T-helper 1 cell treated with Interleukin-12 subunit alpha and Interleukin-12 subunit beta and Interleukin-4 antibody, amounts not matched to agents 30 ng/mL and 1 ng/mL, for 36 hours (primary cell): ENCODE measurements around the gene KRTAP4-16. TPM values are rescaled to one million over a fixed set of nuclear protein-coding genes. Genes with fewer than 3 reads are reported as not detected.
"Not testable (repeated sequence)": the region's sequence is repeated elsewhere in the genome, so short reads cannot be mapped to it uniquely, and the experiment has no call there.

Experiments used
- intact Hi-C: fragments of 100-400 bp; cut with micrococcal nuclease; formaldehyde crosslinking; loops from one replicate; pipeline ENCODE4 v1.15.1; 2024
- total RNA-seq: library from RNA; stranded (reverse); gene quantifications from 2 replicates; pipeline ENCODE4 v1.2.3, GENCODE V29; 2022

The KRTAP4-16 gene
- total RNA-seq, 1 donor from 2014 or later: not detected

- intact Hi-C loops: not testable (repeated sequence)
Observed at GRCh38 chr17:41119696-41120690, 18.0 kb upstream of the KRTAP4-16 start.

- intact Hi-C loops: no loop called here
Observed at GRCh38 chr17:41118721-41119120, 16.7 kb upstream of the KRTAP4-16 start.

- intact Hi-C loops: not testable (repeated sequence)
Observed at GRCh38 chr17:41117846-41118386, 15.9 kb upstream of the KRTAP4-16 start, which contains the start of gene KRTAP4-11. Gene KRTAP4-11 (minus strand): TSS chr17:41118373. CDS start chr17:41118315, 58 bp downstream.

- intact Hi-C loops: no loop called here
Observed at GRCh38 chr17:41116297-41116696, 14.3 kb upstream of the KRTAP4-16 start.

GRCh38 chr17:41111151-41111885 is 9.3 kb upstream of the KRTAP4-16 start:
- intact Hi-C loops: no loop called here

GRCh38 chr17:41108728-41109386 is 6.8 kb upstream of the KRTAP4-16 start:
- intact Hi-C loops: not testable (repeated sequence)

GRCh38 chr17:41107941-41108450 is 6.0 kb upstream of the KRTAP4-16 start:
- intact Hi-C loops: no loop called here

- intact Hi-C loops: not testable (repeated sequence)
Observed at GRCh38 chr17:41105347-41105746, 3.3 kb upstream of the KRTAP4-16 start, which contains the start of gene KRTAP4-9. Gene KRTAP4-9 (plus strand): TSS chr17:41105389. CDS start chr17:41105389, 0 bp downstream.

GRCh38 chr17:41104386-41105038 is 2.5 kb upstream of the KRTAP4-16 start:
- intact Hi-C loops: not testable (repeated sequence)

GRCh38 chr17:41103896-41104295 is 1.9 kb upstream of the KRTAP4-16 start:
- intact Hi-C loops: no loop called here

GRCh38 chr17:41099682-41100480 is 2.1 kb downstream of the KRTAP4-16 start:
- intact Hi-C loops: not testable (repeated sequence)

- intact Hi-C loops: no loop called here
Observed at GRCh38 chr17:41098481-41098880, 3.5 kb downstream of the KRTAP4-16 start.

- intact Hi-C loops: no loop called here
Observed at GRCh38 chr17:41098042-41098441, 4.0 kb downstream of the KRTAP4-16 start, which contains the start of gene KRTAP4-8. Gene KRTAP4-8 (minus strand): TSS chr17:41098142. CDS start chr17:41098084, 58 bp downstream.

GRCh38 chr17:41096055-41096454 is 6.0 kb downstream of the KRTAP4-16 start:
- intact Hi-C loops: no loop called here

GRCh38 chr17:41088760-41089352 is 13.2 kb downstream of the KRTAP4-16 start:
- intact Hi-C loops: not testable (repeated sequence)

GRCh38 chr17:41084100-41084856 is 17.7 kb downstream of the KRTAP4-16 start, which contains the start of gene KRTAP4-7:
Gene KRTAP4-7 (plus strand): TSS chr17:41084150. CDS start chr17:41084207, 57 bp downstream.
- intact Hi-C loops: loop anchor here (2.0 kb wide), 1 partner anchor 55 kb away; no protein-coding TSS in a partner anchor

- intact Hi-C loops: not testable (repeated sequence)
Observed at GRCh38 chr17:41083427-41083826, 18.6 kb downstream of the KRTAP4-16 start.

GRCh38 chr17:41082626-41083025 is 19.4 kb downstream of the KRTAP4-16 start:
- intact Hi-C loops: no loop called here
